Glomerular visceral epithelial cell (primary cell): ENCODE data around the gene ARHGEF6.
"Not testable (repeated sequence)": the region's sequence is repeated elsewhere in the genome, so short reads cannot be mapped to it uniquely, and the experiment has no call there.

Source experiments
- DNase-seq: peaks from one replicate; pipeline ENCODE4 v3.0.0-alpha.2; 2016; ENCODE audit errors: extremely low spot score

The ARHGEF6 gene

GRCh38 chrX:136780763-136781162, at the start of gene ARHGEF6:
Gene ARHGEF6 (minus strand): TSS chrX:136780932. CDS start chrX:136780882, 50 bp downstream.
- no peak for DNase-seq

GRCh38 chrX:136829413-136829812, 48.7 kb upstream of the ARHGEF6 start:
- no peak for DNase-seq

GRCh38 chrX:136828830-136829229, 48.1 kb upstream of the ARHGEF6 start:
- no peak for DNase-seq

GRCh38 chrX:136827026-136827425, 46.3 kb upstream of the ARHGEF6 start:
- DNase-seq = no peak

GRCh38 chrX:136825771-136826170, 45.0 kb upstream of the ARHGEF6 start:
- no peak for DNase-seq

GRCh38 chrX:136823175-136823574, 42.4 kb upstream of the ARHGEF6 start:
- no peak for DNase-seq

GRCh38 chrX:136822337-136823095, 41.8 kb upstream of the ARHGEF6 start:
- no peak for DNase-seq

- not testable (repeated sequence) for DNase-seq
Measured at GRCh38 chrX:136819756-136820155, 39.0 kb upstream of the ARHGEF6 start.

GRCh38 chrX:136819031-136819703, 38.4 kb upstream of the ARHGEF6 start:
- DNase-seq = no peak

- DNase-seq = no peak
Measured at GRCh38 chrX:136816975-136817374, 36.2 kb upstream of the ARHGEF6 start.

GRCh38 chrX:136814847-136815750, 34.4 kb upstream of the ARHGEF6 start:
- no peak for DNase-seq

GRCh38 chrX:136812286-136812685, 31.6 kb upstream of the ARHGEF6 start:
- no peak for DNase-seq

GRCh38 chrX:136810493-136810892, 29.8 kb upstream of the ARHGEF6 start:
- no peak for DNase-seq

GRCh38 chrX:136806891-136807410, 26.2 kb upstream of the ARHGEF6 start:
- no peak for DNase-seq

GRCh38 chrX:136802515-136802914, 21.8 kb upstream of the ARHGEF6 start:
- DNase-seq = no peak

- DNase-seq = no peak
Measured at GRCh38 chrX:136797787-136798186, 17.1 kb upstream of the ARHGEF6 start.

- DNase-seq = not testable (repeated sequence)
Measured at GRCh38 chrX:136795132-136795531, 14.4 kb upstream of the ARHGEF6 start.

- not testable (repeated sequence) for DNase-seq
Measured at GRCh38 chrX:136794660-136795059, 13.9 kb upstream of the ARHGEF6 start.

GRCh38 chrX:136794080-136794479, 13.3 kb upstream of the ARHGEF6 start:
- no peak for DNase-seq

- DNase-seq = no peak
Measured at GRCh38 chrX:136789856-136790255, 9.1 kb upstream of the ARHGEF6 start.

- DNase-seq = no peak
Measured at GRCh38 chrX:136784231-136784630, 3.5 kb upstream of the ARHGEF6 start.

- no peak for DNase-seq
Measured at GRCh38 chrX:136783159-136783558, 2.4 kb upstream of the ARHGEF6 start.
